GM18861 (cell line): ENCODE data around the gene MPC1.

Experiments used
- ATAC-seq: cut with Tn5 transposase; IDR thresholded peaks from one replicate; pipeline ENCODE4 v1.9.1; 2021; ENCODE audit not compliant: unreplicated experiment

Gene MPC1

DNA sequence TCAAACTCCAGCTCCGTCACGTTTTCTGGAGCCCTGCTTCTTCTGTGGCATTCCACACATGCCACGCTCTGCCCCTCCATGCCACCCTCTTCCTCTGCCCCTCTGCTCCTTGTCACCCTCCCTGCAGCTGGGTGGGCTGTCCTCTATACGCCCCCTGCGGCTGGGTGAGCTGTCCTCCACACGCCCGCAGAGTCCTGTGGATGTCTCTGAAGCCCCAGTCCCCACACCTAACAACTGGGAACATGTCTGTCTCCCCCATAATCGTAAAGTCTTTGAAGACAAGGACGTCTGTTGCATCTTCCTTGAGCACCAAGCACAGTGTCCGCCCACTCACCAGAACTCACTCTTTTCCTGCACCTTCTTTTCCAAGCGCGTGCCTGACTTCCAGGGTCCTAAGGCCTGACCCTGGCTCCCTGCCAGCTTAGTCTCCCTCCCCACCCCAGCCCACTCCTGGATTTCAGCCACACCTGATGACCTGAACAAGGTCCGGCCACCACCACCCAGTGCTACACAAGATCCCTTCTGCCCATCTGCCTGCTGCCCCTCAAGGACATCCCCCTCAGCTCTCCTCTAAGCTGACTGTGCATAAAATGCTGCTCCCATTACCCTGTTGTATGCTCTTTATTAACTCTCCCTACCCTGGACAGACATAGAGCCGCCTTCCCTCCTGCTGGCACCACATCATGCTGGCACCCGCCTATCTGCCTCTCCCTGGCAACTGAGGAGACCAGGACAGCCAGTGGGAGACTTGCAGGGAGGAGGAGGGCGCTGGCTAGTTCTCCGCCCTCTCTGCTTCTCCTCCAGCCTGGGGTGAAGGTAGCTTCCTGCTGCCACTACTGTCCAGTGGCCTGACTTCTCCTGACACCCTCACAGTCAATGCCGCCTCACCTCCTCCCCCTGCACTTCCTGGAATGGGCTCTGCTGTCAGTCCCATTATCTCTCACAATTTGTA lies 63.8 kb downstream of the MPC1 start:
- no peak for ATAC-seq

DNA sequence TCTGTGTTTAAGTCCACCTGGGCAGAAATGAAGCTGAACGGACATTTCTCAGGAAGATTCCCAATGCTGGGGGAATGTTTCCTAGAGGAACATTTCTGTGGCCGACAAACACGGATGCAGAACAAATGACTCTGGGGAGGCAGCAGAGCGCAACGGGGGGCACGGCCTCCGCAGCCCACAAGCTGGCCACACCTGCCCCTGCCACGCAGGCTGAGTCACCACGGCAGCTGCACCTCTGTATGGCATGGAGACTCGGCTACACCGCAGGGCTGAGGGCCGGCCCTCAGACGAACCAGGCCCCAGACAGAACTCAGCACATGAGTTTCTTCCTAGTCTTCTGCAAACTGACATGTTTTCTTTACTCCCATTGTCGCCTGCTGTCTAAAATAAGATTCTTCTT lies 64.5 kb downstream of the MPC1 start:
- ATAC-seq = no peak

DNA sequence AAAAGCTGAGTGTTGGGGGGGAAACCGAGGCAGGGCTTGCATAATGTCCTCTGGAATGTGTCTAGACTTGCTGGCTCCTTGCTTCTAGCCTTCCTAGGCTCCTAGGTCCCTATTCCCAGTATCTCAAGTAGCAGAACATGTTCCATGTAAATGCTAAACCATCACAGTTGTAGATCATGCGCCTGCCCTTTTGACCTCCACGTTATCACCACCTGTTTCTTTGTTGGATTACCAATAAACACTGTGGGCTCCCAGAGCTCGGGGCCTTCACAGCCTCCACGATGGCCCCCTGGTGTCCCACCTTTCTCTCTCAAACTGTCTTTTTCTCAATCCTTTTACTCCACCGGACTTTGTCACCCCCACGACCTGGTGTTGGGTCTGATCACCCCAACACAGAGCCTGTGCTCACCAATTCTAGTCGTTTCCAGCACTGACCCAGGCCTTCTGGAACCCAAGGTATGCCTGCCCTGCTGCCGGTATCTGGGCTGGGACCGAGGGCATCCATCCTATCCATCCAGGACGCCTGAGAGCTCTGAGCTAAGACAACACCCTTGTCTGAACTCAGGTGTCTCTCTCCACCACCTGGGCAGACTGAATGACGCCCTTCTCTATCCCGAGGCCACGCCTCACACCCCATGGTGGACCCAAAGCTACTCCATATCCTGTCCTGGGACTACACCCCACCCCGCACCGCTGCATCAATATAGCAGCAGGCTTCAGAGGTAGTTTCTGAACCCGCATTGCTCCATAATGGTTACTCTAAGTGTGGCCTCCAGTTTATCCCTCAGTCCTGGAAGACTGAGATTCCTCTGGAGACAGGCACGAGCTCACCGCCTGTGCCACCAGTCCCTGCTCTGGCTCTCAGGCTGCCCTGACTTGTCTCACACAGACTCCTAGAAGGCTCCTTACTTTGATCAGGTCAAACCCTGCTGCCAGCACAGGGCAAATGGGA lies 65.2 kb downstream of the MPC1 start:
- no peak for ATAC-seq

DNA sequence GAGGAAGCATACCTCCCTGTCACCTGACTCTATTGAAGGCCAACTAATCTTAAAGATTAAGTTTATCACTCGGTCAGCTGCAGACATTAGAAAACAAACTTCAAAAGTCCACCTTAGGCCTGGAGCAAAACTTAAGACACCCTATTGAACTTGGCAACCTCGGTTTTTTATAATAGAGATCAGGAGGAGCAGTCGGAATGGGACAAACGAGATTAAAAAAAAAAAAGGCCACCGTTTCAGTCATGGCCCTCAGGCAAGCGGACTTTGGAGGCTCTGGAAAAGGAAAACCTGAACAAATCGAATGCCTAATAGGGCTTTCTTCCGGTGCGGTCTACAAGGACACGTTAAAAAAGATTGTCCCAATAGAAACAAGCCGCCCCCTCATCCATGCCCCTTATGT lies 67.3 kb downstream of the MPC1 start:
- ATAC-seq = no peak
